Measurements from ENCODE around the gene FBLN5.

The FBLN5 gene

GRCh38 chr14:91834571-91834970, 112.9 kb downstream of the FBLN5 start:
- no peak overlapping the region for H3K4me3 ChIP-seq (ENCODE audit: low read depth, low read length)

- H3K4me3 ChIP-seq (ENCODE audit: low read depth, low read length) = no peak overlapping the region
Observed at GRCh38 chr14:91831337-91831736, 116.2 kb downstream of the FBLN5 start.

GRCh38 chr14:91830777-91831176, 116.7 kb downstream of the FBLN5 start:
- no peak overlapping the region for H3K4me3 ChIP-seq (ENCODE audit: low read depth, low read length)

GRCh38 chr14:91829511-91829910, 118.0 kb downstream of the FBLN5 start:
- H3K4me3 ChIP-seq (ENCODE audit: low read depth, low read length) = no peak overlapping the region

GRCh38 chr14:91827746-91828145, 119.7 kb downstream of the FBLN5 start:
- no peak overlapping the region for H3K4me3 ChIP-seq (ENCODE audit: low read depth, low read length)

Measured in iPS-11a (cell line).